Omental fat pad (tissue), 4 donors: ENCODE results near the gene LANCL3. TPM values are rescaled to one million over a fixed set of nuclear protein-coding genes. Genes with fewer than 3 reads are reported as not detected.
"Not testable (repeated sequence)": the region's sequence is repeated elsewhere in the genome, so short reads cannot be mapped to it uniquely, and the experiment has no call there.

Experiments used
- ATAC-seq: fragments of 150-250 bp; one replicate; pipeline ENCODE4 v1.9.1; 2016; ENCODE audit warnings: mild to moderate bottlenecking, moderate library complexity; ENCODE audit not compliant: low FRiP score
- DNase-seq: peaks from one replicate; pipeline ENCODE4 v3.0.0-alpha.2; 2019; ENCODE audit warnings: low spot score
- total RNA-seq, 4 donors: library from RNA; depleted of rRNA; stranded (reverse); fragments of >200 nt; gene quantifications; one replicate each; pipeline ENCODE4 v1.1.0, GENCODE V29; 2016
- TF ChIP-seq, protein P1 (sequence below), 3 donors: fragments of 450-650 bp; IDR thresholded peaks; one replicate each; pipeline ENCODE4 v1.5.1; 2016 to 2017; ENCODE audit warnings: antibody characterized with exemption in 3 of 3, mild to moderate bottlenecking in 3 of 3, moderate library complexity in 2 of 3

Gene LANCL3
- total RNA-seq, 4 donors from 2014 or later, result 0.09 to 0.72 (median 0.27) TPM

DNA sequence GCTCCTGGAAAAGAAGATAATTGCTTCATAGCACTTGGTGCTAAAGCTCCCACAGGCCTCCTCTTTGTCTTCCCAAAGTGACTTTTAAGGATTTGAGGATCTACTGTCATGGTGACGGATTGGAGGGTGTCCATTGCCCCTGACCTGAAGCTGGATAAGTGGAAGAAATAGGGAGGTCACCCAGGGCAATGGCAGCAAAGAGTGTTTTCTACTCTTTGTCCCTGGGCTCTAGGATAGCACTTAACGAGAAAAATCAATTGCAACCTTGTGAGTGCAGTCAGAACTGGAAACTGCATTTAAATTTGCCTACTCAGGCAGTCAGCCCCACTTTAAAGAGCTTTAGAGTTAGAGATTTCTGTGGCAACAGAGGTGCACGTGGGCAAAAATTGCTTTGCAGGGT is 70.4 kb downstream of the LANCL3 start:
- no peak for DNase-seq
- no peak for ATAC-seq
- TF ChIP-seq, protein P1, sequence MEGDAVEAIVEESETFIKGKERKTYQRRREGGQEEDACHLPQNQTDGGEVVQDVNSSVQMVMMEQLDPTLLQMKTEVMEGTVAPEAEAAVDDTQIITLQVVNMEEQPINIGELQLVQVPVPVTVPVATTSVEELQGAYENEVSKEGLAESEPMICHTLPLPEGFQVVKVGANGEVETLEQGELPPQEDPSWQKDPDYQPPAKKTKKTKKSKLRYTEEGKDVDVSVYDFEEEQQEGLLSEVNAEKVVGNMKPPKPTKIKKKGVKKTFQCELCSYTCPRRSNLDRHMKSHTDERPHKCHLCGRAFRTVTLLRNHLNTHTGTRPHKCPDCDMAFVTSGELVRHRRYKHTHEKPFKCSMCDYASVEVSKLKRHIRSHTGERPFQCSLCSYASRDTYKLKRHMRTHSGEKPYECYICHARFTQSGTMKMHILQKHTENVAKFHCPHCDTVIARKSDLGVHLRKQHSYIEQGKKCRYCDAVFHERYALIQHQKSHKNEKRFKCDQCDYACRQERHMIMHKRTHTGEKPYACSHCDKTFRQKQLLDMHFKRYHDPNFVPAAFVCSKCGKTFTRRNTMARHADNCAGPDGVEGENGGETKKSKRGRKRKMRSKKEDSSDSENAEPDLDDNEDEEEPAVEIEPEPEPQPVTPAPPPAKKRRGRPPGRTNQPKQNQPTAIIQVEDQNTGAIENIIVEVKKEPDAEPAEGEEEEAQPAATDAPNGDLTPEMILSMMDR (IDR thresholded peaks at IDR 0.05), result no peak

DNA sequence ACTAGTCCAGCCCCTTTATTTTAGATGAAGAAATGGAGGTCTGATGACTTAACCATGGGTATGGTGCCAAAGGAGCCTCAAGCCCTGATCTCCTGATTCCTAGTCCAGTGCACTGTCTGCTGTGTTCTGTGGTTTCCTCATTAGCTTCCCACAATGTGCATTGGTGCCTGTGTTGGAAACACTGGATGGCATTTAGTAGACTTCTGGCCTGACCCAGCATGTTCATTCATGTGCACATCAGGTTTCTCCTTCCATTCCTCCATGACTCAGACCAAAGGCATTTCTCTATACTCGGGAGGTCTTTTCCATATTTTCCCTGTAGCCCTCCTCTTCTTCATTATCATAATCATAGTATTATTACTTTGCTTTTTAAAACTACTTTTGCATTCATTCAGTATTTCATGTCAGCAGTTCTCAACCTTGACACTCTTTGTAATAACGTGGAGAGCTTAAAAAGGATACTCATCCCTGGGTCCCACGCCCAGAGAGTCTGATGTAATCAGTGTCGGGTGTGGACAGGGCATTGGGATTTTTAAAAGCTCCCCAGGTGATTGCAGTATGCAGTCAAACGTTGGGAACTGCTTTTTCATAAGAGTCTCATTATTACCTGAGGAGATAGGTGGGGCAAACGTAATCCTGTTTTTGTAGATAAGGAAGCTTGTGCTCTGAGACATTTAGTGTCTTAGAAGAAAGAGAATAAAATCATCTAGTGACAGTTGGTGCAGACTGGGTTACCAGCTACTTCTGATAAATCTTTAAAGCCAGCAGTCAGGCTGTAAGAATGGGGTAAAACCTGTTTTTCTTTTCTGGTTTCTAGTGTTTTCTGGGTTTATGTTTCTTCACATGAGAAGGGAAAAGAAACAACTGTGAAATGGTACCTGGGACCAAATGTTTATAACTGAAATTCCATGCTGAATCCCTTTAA is 73.2 kb downstream of the LANCL3 start:
- TF ChIP-seq, protein P1 (IDR thresholded peaks at IDR 0.05), result no peak
- ATAC-seq (no peak), DNase-seq (no peak)

DNA sequence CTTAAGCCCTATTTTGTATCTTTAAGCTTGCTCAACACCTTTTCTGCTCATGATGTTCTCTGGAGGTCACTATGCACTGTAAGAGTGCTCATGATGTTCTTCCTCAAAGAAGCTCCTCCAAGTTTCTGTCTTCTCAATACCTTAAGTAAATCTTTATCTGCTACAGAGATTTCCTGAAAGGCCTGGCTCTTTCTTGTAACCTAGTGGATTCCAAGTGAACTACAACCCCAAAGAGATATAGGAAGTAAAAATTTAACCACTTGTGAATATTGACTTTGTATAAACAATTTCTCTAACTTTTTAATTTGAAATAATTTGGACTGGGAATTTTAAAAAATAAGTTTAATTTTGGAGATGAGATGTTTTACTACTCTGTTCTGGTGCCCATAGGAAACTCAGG is 74.8 kb downstream of the LANCL3 start:
- TF ChIP-seq, protein P1 (IDR thresholded peaks at IDR 0.05), result no peak
- no peak for ATAC-seq
- DNase-seq, result no peak

DNA sequence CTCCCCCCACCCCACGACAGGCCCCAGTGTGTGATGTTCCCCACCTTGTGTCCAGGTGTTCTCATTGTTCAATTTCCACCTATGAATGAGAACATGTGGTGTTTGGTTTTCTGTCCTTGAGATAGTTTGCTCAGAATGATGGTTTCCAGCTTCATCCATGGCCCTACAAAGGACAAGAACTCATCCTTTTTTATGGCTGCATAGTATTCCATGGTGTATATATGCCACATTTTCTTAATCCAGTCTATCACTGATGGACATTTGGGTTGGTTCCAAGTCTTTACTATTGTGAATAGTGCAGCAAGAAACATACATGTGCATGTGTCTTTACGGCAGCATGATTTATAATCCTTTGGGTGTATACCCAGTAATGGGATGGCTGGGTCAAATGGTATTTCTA is 79.4 kb downstream of the LANCL3 start:
- ATAC-seq, DNase-seq: not testable (repeated sequence)

DNA sequence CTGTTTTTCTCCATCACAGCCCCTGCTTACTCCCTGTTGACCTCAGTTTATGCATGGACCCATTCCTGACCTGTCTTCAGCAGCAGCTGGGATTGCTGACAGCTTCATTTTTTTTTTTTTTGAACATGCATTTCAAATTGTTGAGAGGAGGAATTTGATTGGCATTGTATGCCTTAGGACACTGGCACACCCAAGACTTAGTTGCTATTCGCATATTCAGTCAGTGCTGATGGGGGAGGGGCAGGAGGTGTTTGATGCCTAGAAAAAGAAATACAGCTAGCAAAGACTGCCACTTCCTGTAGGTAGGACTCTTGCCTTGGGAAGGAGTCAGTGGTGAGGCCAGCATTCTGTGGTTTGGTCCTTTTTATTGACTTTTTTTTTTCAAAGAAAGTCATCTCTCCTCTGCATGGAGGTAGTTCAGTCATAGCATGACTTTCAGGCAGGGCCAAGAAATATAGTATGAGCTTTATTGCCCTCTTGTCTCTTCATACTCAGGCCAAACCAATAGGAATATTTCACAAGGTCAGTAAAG is 80.5 kb downstream of the LANCL3 start:
- TF ChIP-seq, protein P1 (IDR thresholded peaks at IDR 0.05), result no peak
- ATAC-seq (no peak), DNase-seq (no peak)

DNA sequence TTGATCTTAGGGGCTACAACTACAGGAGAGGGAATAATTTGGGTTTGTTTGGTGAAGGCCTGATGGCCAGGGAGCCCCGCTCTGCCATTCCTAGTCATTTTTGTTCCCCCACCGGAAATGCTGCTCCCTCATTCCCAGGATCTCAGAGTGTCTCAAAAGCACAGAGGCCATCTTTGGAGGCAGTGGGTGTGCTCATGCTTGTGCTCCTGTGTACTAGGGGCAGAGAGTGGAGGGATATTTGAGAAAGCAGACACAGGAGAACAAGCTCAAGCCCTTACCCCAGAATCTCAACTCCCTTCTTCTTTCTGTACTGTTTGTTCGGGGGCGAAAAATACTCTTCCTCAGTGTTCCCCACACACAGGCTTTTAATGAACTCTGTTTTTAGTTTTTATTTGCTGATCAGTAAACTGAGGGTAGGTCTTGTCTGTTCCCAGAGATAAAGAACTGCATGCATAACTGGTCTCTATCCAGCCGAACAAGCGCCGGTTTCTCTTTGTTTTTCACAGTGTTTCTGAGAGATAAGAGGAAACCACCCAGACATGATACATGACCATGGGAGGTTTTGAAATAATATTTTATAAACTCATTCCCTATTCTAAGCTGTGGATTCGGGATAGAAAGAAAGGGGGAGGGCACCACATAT is 81.2 kb downstream of the LANCL3 start:
- ATAC-seq (no peak), DNase-seq (no peak)
- TF ChIP-seq, protein P1 (IDR thresholded peaks at IDR 0.05), result no peak

DNA sequence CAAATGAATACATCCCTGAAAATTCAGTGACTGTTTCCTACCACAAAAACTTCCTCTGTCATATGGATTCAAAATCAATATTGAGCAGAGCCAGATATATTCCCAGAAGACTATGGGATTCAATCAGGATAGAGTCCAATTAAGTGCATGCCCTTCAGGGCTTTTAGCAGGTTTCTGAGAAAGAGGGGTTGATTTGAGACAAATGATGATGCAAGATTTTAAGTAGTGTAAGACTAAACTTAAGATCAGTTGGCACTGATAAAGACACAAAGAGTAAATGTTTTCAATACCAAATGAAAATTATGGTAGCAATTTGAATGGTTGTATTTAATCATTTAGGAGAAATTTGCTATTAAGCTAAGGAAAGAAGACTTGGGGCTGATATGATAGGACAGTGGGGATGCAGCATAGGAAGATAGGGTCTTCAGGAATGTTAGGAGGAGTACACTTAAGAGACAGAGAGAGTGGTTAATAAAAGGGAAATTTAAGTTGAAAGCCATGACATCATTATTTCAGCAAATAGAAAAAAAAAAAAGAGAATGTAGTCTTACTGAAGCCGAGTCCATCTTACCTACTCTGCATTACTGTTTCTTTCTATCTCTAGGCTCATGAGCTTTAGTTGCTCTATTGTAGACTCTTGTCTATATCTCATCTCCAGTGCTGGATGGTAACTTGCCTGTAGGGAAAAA is 82.1 kb downstream of the LANCL3 start:
- TF ChIP-seq, protein P1 (IDR thresholded peaks at IDR 0.05), result no peak
- DNase-seq (no peak), ATAC-seq (no peak)
